K562 (cell line): ENCODE data around the gene AEN. TPM values are rescaled to one million over a fixed set of nuclear protein-coding genes. Genes with fewer than 3 reads are reported as not detected.

Source experiments
- E2F1 ChIP-seq: sonication (generic); formaldehyde crosslinking; IDR thresholded peaks from 2 replicates; pipeline ENCODE4 v1.8.1; 2023; ENCODE audit warnings: mild to moderate bottlenecking, missing genetic modification reagents, moderate library complexity
- FOS ChIP-seq: IDR thresholded peaks from 3 replicates; pipeline ENCODE4 v1.6.1; 2011; ENCODE audit not compliant: insufficient read length; ENCODE audit errors: extremely low read depth
- GTF2E2 ChIP-seq: fragments of 200-800 bp; sonication (Bioruptor generic); IDR thresholded peaks from 2 replicates; pipeline ENCODE4 v1.6.1; 2016; ENCODE audit warnings: missing genetic modification characterization, missing compliant biosample characterization
- HDAC1 ChIP-seq, 2 experiments: fragments of 450-650 bp; IDR thresholded peaks; 2 replicates each; pipeline ENCODE4 v1.6.1; 2016 to 2017; ENCODE audit warnings: inconsistent platforms in 1 of 2, mild to moderate bottlenecking in 1 of 2, moderate library complexity in 1 of 2
- MGA ChIP-seq: fragments of 450-650 bp; IDR thresholded peaks from 2 replicates; pipeline ENCODE4 v1.6.1; 2016; ENCODE audit warnings: mild to moderate bottlenecking, moderate library complexity
- NRF1 ChIP-seq, 2 experiments: fragments of 450-650 bp; IDR thresholded peaks in 1 of 2; conservative IDR thresholded peaks in 1 of 2; 2 replicates each; pipeline ENCODE4 v1.6.1; 2014; ENCODE audit warnings: mild to moderate bottlenecking in 2 of 2
- PML ChIP-seq: IDR thresholded peaks from 2 replicates; pipeline ENCODE4 v1.6.1; 2012; ENCODE audit warnings: low read length, inconsistent platforms
- RBM34 ChIP-seq: fragments of 200-400 bp; formaldehyde crosslinking; IDR thresholded peaks from 2 replicates; pipeline ENCODE4 v1.6.1; 2018; ENCODE audit warnings: low read length, borderline replicate concordance; ENCODE audit not compliant: insufficient read depth
- THAP12 ChIP-seq: fragments of 250-450 bp; sonication (Bioruptor Pico); IDR thresholded peaks from 2 replicates; pipeline ENCODE4 v1.9.0; 2021; ENCODE audit warnings: mild to moderate bottlenecking, inconsistent platforms
- ZNF282 ChIP-seq: sonication (generic); formaldehyde crosslinking; IDR thresholded peaks from 2 replicates; pipeline ENCODE4 v1.8.1; 2023; ENCODE audit warnings: missing genetic modification reagents
- ZNF511 ChIP-seq: sonication (generic); formaldehyde crosslinking; IDR thresholded peaks from 2 replicates; pipeline ENCODE4 v1.8.0; 2022; ENCODE audit warnings: mild to moderate bottlenecking, missing genetic modification reagents
- polyA plus RNA-seq, 8 experiments: library from polyadenylated mRNA; depleted of rRNA in 4 of 8; stranded (reverse) in 5 of 8; unstranded in 3 of 8; fragments of >200 nt; fragmentation: Nextera tagmentation in 2 of 8; fragmentation: Illumina TruSeq in 1 of 8; extraction: Ambion mirVana in 2 of 8; extraction: Trizol in 1 of 8; gene quantifications; 2 replicates each; pipeline versions ENCODE4 v1.2.1 to v1.2.3, GENCODE V29; 2011 to 2014; ENCODE audit warnings: inconsistent platforms in 1 of 8, missing spikeins in 1 of 8
- total RNA-seq, 7 experiments: library from RNA; depleted of rRNA in 6 of 7; stranded (reverse); fragments of >200 nt in 6 of 7; fragmentation: Illumina TruSeq in 2 of 7; extraction: Trizol in 2 of 7; gene quantifications; 2 replicates each; pipeline versions ENCODE4 v1.2.1 to v1.2.3, GENCODE V29; 2011 to 2021; ENCODE audit warnings: low replicate concordance in 1 of 7

AEN gene
- total and polyA plus RNA-seq, 9 of the 15 experiments (the other 6 are each of a cell fraction or from before 2014, with no cell fraction given), result 9.0 to 51.0 (median 32.8) TPM

GRCh38 chr15:88620995-88621772, at the start of gene AEN (continued):
- TF ChIP-seq ZNF282 (CRISPR knock-in tag), result 0 out of 2 replicates have a peak, but pooled peaks have one; percentile 59
- no peak for TF ChIP-seq RBM34
- peak; percentile 86 for TF ChIP-seq E2F1
- TF ChIP-seq ZNF511 (CRISPR knock-in tag), result peak; percentile 95
- TF ChIP-seq THAP12 (CRISPR knock-in tag), result peak; percentile 53; the same call in 1 of the 2 replicates
- TF ChIP-seq GTF2E2 (tag), result peak; percentile 79; the same call in 1 of the 2 replicates
- peak; percentile 93 for TF ChIP-seq FOS
- peak; percentile 67 for TF ChIP-seq PML
- TF ChIP-seq NRF1 (conservative IDR thresholded peaks at IDR 0.05 in 1 of 2, IDR thresholded peaks at IDR 0.05 in 1 of 2), result peak; percentile 58 to 62
- peak in 1 of 2 experiments; percentile 99; a peak in 2 of 4 replicates for TF ChIP-seq HDAC1 (IDR thresholded peaks at IDR 0.05)
- TF ChIP-seq MGA, result peak; percentile 94
